Neural cell (in vitro differentiated cells): ENCODE measurements around the gene NRBP1. TPM values are rescaled to one million over a fixed set of nuclear protein-coding genes. Genes with fewer than 3 reads are reported as not detected.

Source experiments
- H2AFZ ChIP-seq: fragments of 200-600, 300-800 bp; sonication (generic), shearing (Covaris generic); 2 replicates; pipeline ENCODE4 v1.6.0; 2014; ENCODE audit warnings: low read depth, mild to moderate bottlenecking, antibody characterized with exemption, low read length, moderate library complexity
- H3F3A ChIP-seq: fragments of 200-600 bp; shearing (Covaris generic); 2 replicates; pipeline ENCODE4 v1.6.1; 2016; ENCODE audit warnings: mild to moderate bottlenecking, moderate library complexity, mixed read lengths, antibody characterized with exemption, low read length; ENCODE audit not compliant: insufficient read depth, poor library complexity, severe bottlenecking
- H3K27ac ChIP-seq: fragments of 200-600, 300-800 bp; sonication (generic), shearing (Covaris generic); 2 replicates; pipeline ENCODE4 v1.5.1; 2014; ENCODE audit warnings: mild to moderate bottlenecking, low read length, moderate library complexity
- H3K27me3 ChIP-seq: fragments of 300-800, 200-600 bp; sonication (generic), shearing (Covaris generic); 2 replicates; pipeline ENCODE4 v1.6.0; 2014; ENCODE audit warnings: mild to moderate bottlenecking, low read depth, low read length, moderate library complexity; ENCODE audit not compliant: insufficient read depth
- H3K36me3 ChIP-seq: fragments of 300-800, 200-600 bp; sonication (generic), shearing (Covaris generic); 2 replicates; pipeline ENCODE4 v1.5.1; 2014; ENCODE audit warnings: mild to moderate bottlenecking, antibody characterized with exemption, low read length, moderate library complexity; ENCODE audit not compliant: insufficient read depth
- H3K4me2 ChIP-seq: fragments of 300-800, 200-600 bp; sonication (generic), shearing (Covaris generic); 2 replicates; pipeline ENCODE4 v1.6.0; 2014; ENCODE audit warnings: mild to moderate bottlenecking, low read length
- H3K4me3 ChIP-seq: fragments of 300-800, 200-600 bp; sonication (generic), shearing (Covaris generic); 2 replicates; pipeline ENCODE4 v1.5.1; 2014; ENCODE audit warnings: mild to moderate bottlenecking, low read length, moderate library complexity
- H3K79me2 ChIP-seq: fragments of 200-600 bp; shearing (Covaris generic); replicated peaks from 2 replicates; pipeline ENCODE4 v1.6.0; 2014; ENCODE audit warnings: mild to moderate bottlenecking, low read length, moderate library complexity; ENCODE audit not compliant: insufficient read depth
- H3K9ac ChIP-seq: fragments of 300-800, 200-600 bp; sonication (generic), shearing (Covaris generic); 2 replicates; pipeline ENCODE4 v1.6.1; 2016; ENCODE audit warnings: mild to moderate bottlenecking, low read length, mixed read lengths
- H3K9me2 ChIP-seq: fragments of 200-600 bp; shearing (Covaris generic); 2 replicates; pipeline ENCODE4 v1.6.1; 2016; ENCODE audit warnings: mild to moderate bottlenecking, low read length, mixed read lengths; ENCODE audit not compliant: insufficient read depth
- H3K9me3 ChIP-seq: fragments of 200-600, 300-800 bp; sonication (generic), shearing (Covaris generic); 2 replicates; pipeline ENCODE4 v1.6.1; 2016; ENCODE audit warnings: mild to moderate bottlenecking, mixed run types, low read length, moderate library complexity, mixed read lengths
- H4K20me1 ChIP-seq: fragments of 200-600 bp; shearing (Covaris generic); 2 replicates; pipeline ENCODE4 v1.6.1; 2016; ENCODE audit warnings: mild to moderate bottlenecking, mixed run types; ENCODE audit not compliant: insufficient read depth
- CTCF ChIP-seq: fragments of 450-650 bp; IDR thresholded peaks from 2 replicates; pipeline ENCODE4 v1.5.1; 2014; ENCODE audit warnings: antibody characterized with exemption, mild to moderate bottlenecking, moderate library complexity; ENCODE audit not compliant: poor library complexity, severe bottlenecking
- EP300 ChIP-seq: fragments of 450-650 bp; conservative IDR thresholded peaks from 2 replicates; pipeline ENCODE4 v1.6.1; 2014; ENCODE audit warnings: antibody characterized with exemption, mild to moderate bottlenecking, moderate library complexity; ENCODE audit not compliant: poor library complexity, severe bottlenecking
- EZH2 ChIP-seq: fragments of 200-600, 300-800 bp; shearing (Covaris generic), sonication (generic); IDR thresholded peaks from 2 replicates; pipeline ENCODE4 v1.6.1; 2014; ENCODE audit warnings: antibody characterized with exemption, low read length, borderline replicate concordance, mild to moderate bottlenecking; ENCODE audit not compliant: insufficient read depth, poor library complexity, severe bottlenecking
- MXI1 ChIP-seq: fragments of 450-650 bp; conservative IDR thresholded peaks from 2 replicates; pipeline ENCODE4 v1.6.1; 2014; ENCODE audit warnings: antibody characterized with exemption, mild to moderate bottlenecking; ENCODE audit not compliant: poor library complexity, severe bottlenecking
- POLR2AphosphoS5 ChIP-seq: IDR thresholded peaks from 2 replicates; pipeline ENCODE4 v1.6.1; 2012
- RAD21 ChIP-seq: fragments of 450-650 bp; conservative IDR thresholded peaks from 2 replicates; pipeline ENCODE4 v1.6.1; 2014; ENCODE audit warnings: antibody characterized with exemption, mild to moderate bottlenecking, moderate library complexity
- SMC3 ChIP-seq: fragments of 450-650 bp; conservative IDR thresholded peaks from 2 replicates; pipeline ENCODE4 v1.6.1; 2014; ENCODE audit warnings: antibody characterized with exemption, mild to moderate bottlenecking, moderate library complexity; ENCODE audit not compliant: poor library complexity
- TAF1 ChIP-seq: IDR thresholded peaks from 2 replicates; pipeline ENCODE4 v1.6.1; 2012; ENCODE audit warnings: low read depth
- polyA plus RNA-seq: library from polyadenylated mRNA; depleted of rRNA; stranded (reverse); fragments of >200 nt; gene quantifications from 2 replicates; pipeline ENCODE4 v1.2.3, GENCODE V29; 2014
- TF ChIP-seq, protein P1 (sequence below): IDR thresholded peaks from 2 replicates; pipeline ENCODE4 v1.6.1; 2012; ENCODE audit warnings: borderline replicate concordance

The NRBP1 gene
- polyA plus RNA-seq, 1 donor from 2014 or later: 115 TPM

GRCh38 chr2:27435628-27436027 is 7.2 kb downstream of the NRBP1 start:
- Histone ChIP-seq H3F3A (no peaks in the 10 kb centered on the region), H3K4me2 (no peak overlapping the region), H2AFZ (no peak overlapping the region), H3K27ac (no peak overlapping the region), H3K27me3 (no peaks in the 10 kb centered on the region), H3K36me3 (no peaks in the 10 kb centered on the region), H3K9ac (no peak overlapping the region), H3K4me3 (no peak overlapping the region), H4K20me1 (peaks cover 6% of the 10 kb centered on the region), H3K79me2 (peaks cover 19% of the 10 kb centered on the region), H3K9me2 (no peaks in the 10 kb centered on the region), H3K9me3 (no peaks in the 10 kb centered on the region)
- TF ChIP-seq SMC3: no peak
- TF ChIP-seq EP300: no peak
- no peak for TF ChIP-seq POLR2AphosphoS5
- no peak for TF ChIP-seq CTCF
- TF ChIP-seq TAF1: no peak
- TF ChIP-seq, protein P1, sequence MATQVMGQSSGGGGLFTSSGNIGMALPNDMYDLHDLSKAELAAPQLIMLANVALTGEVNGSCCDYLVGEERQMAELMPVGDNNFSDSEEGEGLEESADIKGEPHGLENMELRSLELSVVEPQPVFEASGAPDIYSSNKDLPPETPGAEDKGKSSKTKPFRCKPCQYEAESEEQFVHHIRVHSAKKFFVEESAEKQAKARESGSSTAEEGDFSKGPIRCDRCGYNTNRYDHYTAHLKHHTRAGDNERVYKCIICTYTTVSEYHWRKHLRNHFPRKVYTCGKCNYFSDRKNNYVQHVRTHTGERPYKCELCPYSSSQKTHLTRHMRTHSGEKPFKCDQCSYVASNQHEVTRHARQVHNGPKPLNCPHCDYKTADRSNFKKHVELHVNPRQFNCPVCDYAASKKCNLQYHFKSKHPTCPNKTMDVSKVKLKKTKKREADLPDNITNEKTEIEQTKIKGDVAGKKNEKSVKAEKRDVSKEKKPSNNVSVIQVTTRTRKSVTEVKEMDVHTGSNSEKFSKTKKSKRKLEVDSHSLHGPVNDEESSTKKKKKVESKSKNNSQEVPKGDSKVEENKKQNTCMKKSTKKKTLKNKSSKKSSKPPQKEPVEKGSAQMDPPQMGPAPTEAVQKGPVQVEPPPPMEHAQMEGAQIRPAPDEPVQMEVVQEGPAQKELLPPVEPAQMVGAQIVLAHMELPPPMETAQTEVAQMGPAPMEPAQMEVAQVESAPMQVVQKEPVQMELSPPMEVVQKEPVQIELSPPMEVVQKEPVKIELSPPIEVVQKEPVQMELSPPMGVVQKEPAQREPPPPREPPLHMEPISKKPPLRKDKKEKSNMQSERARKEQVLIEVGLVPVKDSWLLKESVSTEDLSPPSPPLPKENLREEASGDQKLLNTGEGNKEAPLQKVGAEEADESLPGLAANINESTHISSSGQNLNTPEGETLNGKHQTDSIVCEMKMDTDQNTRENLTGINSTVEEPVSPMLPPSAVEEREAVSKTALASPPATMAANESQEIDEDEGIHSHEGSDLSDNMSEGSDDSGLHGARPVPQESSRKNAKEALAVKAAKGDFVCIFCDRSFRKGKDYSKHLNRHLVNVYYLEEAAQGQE: no peak
- TF ChIP-seq EZH2: no peak
- no peak for TF ChIP-seq MXI1
- TF ChIP-seq RAD21: no peak

DNA sequence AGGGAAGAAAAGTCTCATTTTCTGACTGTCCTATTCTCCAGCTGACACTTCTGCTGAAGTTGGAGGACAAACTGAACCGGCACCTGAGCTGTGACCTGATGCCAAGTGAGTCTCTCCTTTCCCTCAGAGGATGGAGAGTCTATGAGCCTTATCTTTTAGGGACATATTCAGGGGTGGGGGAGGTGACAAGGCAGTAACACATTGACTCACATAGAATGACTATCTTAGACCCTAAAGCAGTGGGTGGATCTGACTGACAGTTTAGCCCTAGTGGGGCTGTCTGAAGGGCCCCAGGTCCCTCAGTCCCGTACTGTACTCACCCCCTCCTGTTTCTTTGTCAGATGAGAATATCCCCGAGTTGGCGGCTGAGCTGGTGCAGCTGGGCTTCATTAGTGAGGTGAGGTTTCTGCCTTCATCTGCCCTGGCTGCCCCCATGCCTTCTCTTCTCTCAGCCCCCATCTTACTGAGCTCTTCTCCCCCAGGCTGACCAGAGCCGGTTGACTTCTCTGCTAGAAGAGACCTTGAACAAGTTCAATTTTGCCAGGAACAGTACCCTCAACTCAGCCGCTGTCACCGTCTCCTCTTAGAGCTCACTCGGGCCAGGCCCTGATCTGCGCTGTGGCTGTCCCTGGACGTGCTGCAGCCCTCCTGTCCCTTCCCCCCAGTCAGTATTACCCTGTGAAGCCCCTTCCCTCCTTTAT is 12.9 kb downstream of the NRBP1 start:
- Histone ChIP-seq H3K9me2 (no peaks in the 10 kb centered on the region), H3K9ac (no peak overlapping the region), H3K9me3 (no peaks in the 10 kb centered on the region), H2AFZ (no peak overlapping the region), H3K27ac (no peak overlapping the region), H3K4me2 (no peak overlapping the region), H3K36me3 (no peaks in the 10 kb centered on the region), H3K4me3 (no peak overlapping the region), H3K79me2 (no peaks in the 10 kb centered on the region), H3F3A (no peaks in the 10 kb centered on the region), H3K27me3 (no peaks in the 10 kb centered on the region), H4K20me1 (no peaks in the 10 kb centered on the region)
- no peak for TF ChIP-seq EP300
- no peak for TF ChIP-seq POLR2AphosphoS5
- TF ChIP-seq, protein P1: no peak
